NK-92 (cell line): Measurements from ENCODE around the gene PSMB11.

Experiments
- DNase-seq: peaks from one replicate; lab custom pipeline; 2025; ENCODE audit not compliant: unreplicated experiment; lab: John Stamatoyannopoulos, UW

Gene PSMB11

GRCh38 chr14:23076785-23077408, 34.9 kb downstream of the PSMB11 start:
- no peak for DNase-seq

- DNase-seq, result no peak
These were observed 36.0 kb downstream of the PSMB11 start for GRCh38 chr14:23077962-23078361.

GRCh38 chr14:23078692-23079116, 36.7 kb downstream of the PSMB11 start:
- no peak for DNase-seq

GRCh38 chr14:23079716-23080115, 37.7 kb downstream of the PSMB11 start:
- DNase-seq, result no peak

- no peak for DNase-seq
These were observed 38.5 kb downstream of the PSMB11 start for GRCh38 chr14:23080474-23080873.

- no peak for DNase-seq
These were observed 43.4 kb downstream of the PSMB11 start for GRCh38 chr14:23085458-23085857.

GRCh38 chr14:23086565-23086964, 44.6 kb downstream of the PSMB11 start:
- DNase-seq, result no peak

- no peak for DNase-seq
These were observed 47.7 kb downstream of the PSMB11 start for GRCh38 chr14:23089498-23090253.

GRCh38 chr14:23090254-23090636, 48.2 kb downstream of the PSMB11 start:
- no peak for DNase-seq

GRCh38 chr14:23091294-23092225, 49.5 kb downstream of the PSMB11 start:
- no peak for DNase-seq

- no peak for DNase-seq
These were observed 51.1 kb downstream of the PSMB11 start for GRCh38 chr14:23093104-23093503.

GRCh38 chr14:23093526-23093925, 51.5 kb downstream of the PSMB11 start:
- no peak for DNase-seq
